Measurements from ENCODE around the gene FRZB. TPM values are rescaled to one million over a fixed set of nuclear protein-coding genes. Genes with fewer than 3 reads are reported as not detected.

The FRZB gene
- total RNA-seq, 2 donors from 2014 or later: 0.66 to 2.9 TPM

DNA sequence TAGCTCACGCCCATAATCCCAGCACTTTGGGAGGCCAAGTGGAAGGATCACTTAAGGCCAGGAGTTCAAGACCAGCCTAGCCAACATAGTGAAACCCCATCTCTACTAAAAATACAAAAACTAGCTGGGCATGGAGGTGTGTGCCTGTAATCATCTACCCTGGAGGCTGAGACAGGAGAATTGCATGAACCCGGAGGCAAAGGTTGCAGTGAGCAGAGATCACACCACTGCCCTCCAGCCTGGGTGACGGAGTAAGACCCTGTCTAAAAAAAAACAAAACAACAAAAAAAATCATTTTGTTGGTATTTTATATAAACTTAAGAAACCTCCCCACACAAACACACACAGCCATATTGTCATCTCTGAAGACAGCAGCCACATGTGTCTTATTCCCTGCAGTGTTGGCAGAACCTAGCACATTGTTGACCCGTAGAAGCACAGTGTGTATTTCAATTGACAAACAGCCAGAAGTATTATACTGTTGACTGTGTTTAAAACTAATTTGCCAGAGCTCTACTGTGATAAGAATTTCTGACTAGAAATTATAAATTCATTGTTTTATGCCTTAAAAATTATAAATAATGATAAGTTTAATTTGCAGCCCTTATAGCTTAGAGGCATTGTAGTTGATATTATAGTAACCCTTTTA, 82.3 kb downstream of the FRZB start:
- TF ChIP-seq, protein P1, sequence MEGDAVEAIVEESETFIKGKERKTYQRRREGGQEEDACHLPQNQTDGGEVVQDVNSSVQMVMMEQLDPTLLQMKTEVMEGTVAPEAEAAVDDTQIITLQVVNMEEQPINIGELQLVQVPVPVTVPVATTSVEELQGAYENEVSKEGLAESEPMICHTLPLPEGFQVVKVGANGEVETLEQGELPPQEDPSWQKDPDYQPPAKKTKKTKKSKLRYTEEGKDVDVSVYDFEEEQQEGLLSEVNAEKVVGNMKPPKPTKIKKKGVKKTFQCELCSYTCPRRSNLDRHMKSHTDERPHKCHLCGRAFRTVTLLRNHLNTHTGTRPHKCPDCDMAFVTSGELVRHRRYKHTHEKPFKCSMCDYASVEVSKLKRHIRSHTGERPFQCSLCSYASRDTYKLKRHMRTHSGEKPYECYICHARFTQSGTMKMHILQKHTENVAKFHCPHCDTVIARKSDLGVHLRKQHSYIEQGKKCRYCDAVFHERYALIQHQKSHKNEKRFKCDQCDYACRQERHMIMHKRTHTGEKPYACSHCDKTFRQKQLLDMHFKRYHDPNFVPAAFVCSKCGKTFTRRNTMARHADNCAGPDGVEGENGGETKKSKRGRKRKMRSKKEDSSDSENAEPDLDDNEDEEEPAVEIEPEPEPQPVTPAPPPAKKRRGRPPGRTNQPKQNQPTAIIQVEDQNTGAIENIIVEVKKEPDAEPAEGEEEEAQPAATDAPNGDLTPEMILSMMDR (IDR thresholded peaks at IDR 0.05): no peak
- TF ChIP-seq POLR2A (IDR thresholded peaks at IDR 0.05): no peak

More for the DNA sequence above, 82.3 kb downstream of the FRZB start:
- H3K9me3 ChIP-seq: no peaks in the 10 kb centered on the region
- ATAC-seq: no peak
- no peaks in the 10 kb centered on the region for H3K27me3 ChIP-seq
- intact Hi-C loops (cut with DNase I): loop anchor here (10.0 kb wide), 1 partner anchor 201 kb away; no protein-coding TSS in a partner anchor
- no peaks in the 10 kb centered on the region for H3K36me3 ChIP-seq (replicated peaks in 1 of 2; ENCODE audit: insufficient read depth in 1 of 2, low read depth in 2 of 2)
- H3K4me1 ChIP-seq: no peaks in the 10 kb centered on the region
- no peak overlapping the region for H3K4me3 ChIP-seq
- 75 to 76% methylated on average over 4 of the region's 4 CpGs for WGBS, 2 donors
- DNase-seq: no peak
- H3K27ac ChIP-seq: no peak overlapping the region

Small RNAs within 50 kb of the gene (small RNA-seq; reads per million reads assigned to genes)
- not detected for gene RF00019
- not detected for gene RNU6-1122P

Other genes with a start within 250 kb of the FRZB start
- gene DNAJC10, start 150.4 kb downstream of the FRZB start, total RNA-seq: 10 to 100 TPM; 51.6 to 86.0 TPM
- gene NCKAP1, start 171.8 kb upstream of the FRZB start, total RNA-seq: 10 to 100 TPM; 19.8 to 59.9 TPM
- 1 to 10 TPM; 1.6 to 2.0 TPM for gene DUSP19, start 212.1 kb upstream of the FRZB start, total RNA-seq